GM19035 (cell line): Measurements from ENCODE around the gene MAP3K1.

Experiments used
- ATAC-seq: cut with Tn5 transposase; IDR thresholded peaks from one replicate; pipeline ENCODE4 v1.9.1; 2021; ENCODE audit not compliant: unreplicated experiment

Gene MAP3K1

GRCh38 chr5:56900395-56900794 is 85.0 kb downstream of the MAP3K1 start:
- no peak for ATAC-seq

GRCh38 chr5:56900858-56901578 is 85.7 kb downstream of the MAP3K1 start:
- ATAC-seq, result no peak

- ATAC-seq, result peak; percentile 51
Measured at GRCh38 chr5:56908942-56909293, 93.6 kb downstream of the MAP3K1 start.

- peak; percentile 80 for ATAC-seq
Measured at GRCh38 chr5:56909294-56910209, 94.2 kb downstream of the MAP3K1 start, which contains the start of gene SETD9. TSS of gene SETD9 (plus strand) at chr5:56909596. CDS start at chr5:56909646, 50 bp downstream.

GRCh38 chr5:56910210-56910965 is 95.0 kb downstream of the MAP3K1 start:
- ATAC-seq, result peak; percentile 17

GRCh38 chr5:56913766-56914165 is 98.4 kb downstream of the MAP3K1 start:
- ATAC-seq, result no peak

- no peak for ATAC-seq
Measured at GRCh38 chr5:56914678-56915077, 99.3 kb downstream of the MAP3K1 start.

GRCh38 chr5:56917534-56917933 is 102.2 kb downstream of the MAP3K1 start:
- no peak for ATAC-seq

GRCh38 chr5:56918054-56918453 is 102.7 kb downstream of the MAP3K1 start:
- ATAC-seq, result no peak

- no peak for ATAC-seq
Measured at GRCh38 chr5:56919942-56920662, 104.8 kb downstream of the MAP3K1 start.

GRCh38 chr5:56922922-56923321 is 107.6 kb downstream of the MAP3K1 start:
- ATAC-seq, result no peak

- ATAC-seq, result no peak
Measured at GRCh38 chr5:56934325-56934724, 119.0 kb downstream of the MAP3K1 start.

GRCh38 chr5:56938858-56939257 is 123.5 kb downstream of the MAP3K1 start:
- no peak for ATAC-seq

- no peak for ATAC-seq
Measured at GRCh38 chr5:56941981-56942380, 126.6 kb downstream of the MAP3K1 start.
